ENCODE measurements around the gene AASS.

- TF ChIP-seq CTCF (IDR thresholded peaks at IDR 0.05) (no peak), ELK1 (IDR thresholded peaks at IDR 0.05; ENCODE audit: low read depth, low read length) (no peak), EHMT2 (IDR thresholded peaks at IDR 0.05; ENCODE audit: low read depth) (no peak), CEBPB (IDR thresholded peaks at IDR 0.05) (no peak), POLR2A (IDR thresholded peaks at IDR 0.05; ENCODE audit: low read length) (no peak)
These were observed 79.1 kb downstream of the AASS start for GRCh38 chr7:122064971-122065370.

All from A549 (cell line).